Measurements from ENCODE around the gene GRAP.
"Not testable (repeated sequence)": the region's sequence is repeated elsewhere in the genome, so short reads cannot be mapped to it uniquely, and the experiment has no call there.

GRAP gene

GRCh38 chr17:19046782-19047375, at the start of gene GRAP:
Gene GRAP (minus strand): TSS chr17:19046957. CDS start chr17:19046926, 31 bp downstream.
- not testable (repeated sequence) for H3K4me3 ChIP-seq (ENCODE audit: low read depth, low read length); DNase-seq (ENCODE audit: low read depth)

GRCh38 chr17:19093684-19094438, 47.1 kb upstream of the GRAP start:
- not testable (repeated sequence) for DNase-seq (ENCODE audit: low read depth); H3K4me3 ChIP-seq (ENCODE audit: low read depth, low read length)

- H3K4me3 ChIP-seq (ENCODE audit: low read depth, low read length); DNase-seq (ENCODE audit: low read depth): not testable (repeated sequence)
Measured at GRCh38 chr17:19092737-19093683, 46.3 kb upstream of the GRAP start.

GRCh38 chr17:19090058-19090772, 43.5 kb upstream of the GRAP start:
- not testable (repeated sequence) for H3K4me3 ChIP-seq (ENCODE audit: low read depth, low read length); DNase-seq (ENCODE audit: low read depth)

GRCh38 chr17:19088804-19089685, 42.3 kb upstream of the GRAP start:
- H3K4me3 ChIP-seq (ENCODE audit: low read depth, low read length); DNase-seq (ENCODE audit: low read depth): not testable (repeated sequence)

GRCh38 chr17:19077386-19077785, 30.6 kb upstream of the GRAP start:
- DNase-seq (ENCODE audit: low read depth); H3K4me3 ChIP-seq (ENCODE audit: low read depth, low read length): not testable (repeated sequence)

GRCh38 chr17:19076398-19077192, 29.8 kb upstream of the GRAP start:
- not testable (repeated sequence) for H3K4me3 ChIP-seq (ENCODE audit: low read depth, low read length); DNase-seq (ENCODE audit: low read depth)

GRCh38 chr17:19070318-19071168, 23.8 kb upstream of the GRAP start:
- H3K4me3 ChIP-seq (ENCODE audit: low read depth, low read length); DNase-seq (ENCODE audit: low read depth): not testable (repeated sequence)

- not testable (repeated sequence) for DNase-seq (ENCODE audit: low read depth); H3K4me3 ChIP-seq (ENCODE audit: low read depth, low read length)
Measured at GRCh38 chr17:19064378-19064777, 17.6 kb upstream of the GRAP start.

GRCh38 chr17:19063326-19063956, 16.7 kb upstream of the GRAP start:
- DNase-seq (ENCODE audit: low read depth); H3K4me3 ChIP-seq (ENCODE audit: low read depth, low read length): not testable (repeated sequence)

GRCh38 chr17:19062718-19063325, 16.1 kb upstream of the GRAP start:
- DNase-seq (ENCODE audit: low read depth); H3K4me3 ChIP-seq (ENCODE audit: low read depth, low read length): not testable (repeated sequence)

- DNase-seq (ENCODE audit: low read depth); H3K4me3 ChIP-seq (ENCODE audit: low read depth, low read length): not testable (repeated sequence)
Measured at GRCh38 chr17:19062009-19062717, 15.4 kb upstream of the GRAP start.

GRCh38 chr17:19055447-19055846, 8.7 kb upstream of the GRAP start:
- DNase-seq (ENCODE audit: low read depth), result not testable (repeated sequence)

GRCh38 chr17:19048826-19049225, 2.1 kb upstream of the GRAP start:
- H3K4me3 ChIP-seq (ENCODE audit: low read depth, low read length); DNase-seq (ENCODE audit: low read depth): not testable (repeated sequence)

More at GRCh38 chr17:19055447-19055846, 8.7 kb upstream of the GRAP start:
- H3K4me3 ChIP-seq (ENCODE audit: low read depth, low read length), result not testable (repeated sequence)

- DNase-seq (ENCODE audit: low read depth); H3K4me3 ChIP-seq (ENCODE audit: low read depth, low read length): not testable (repeated sequence)
Measured at GRCh38 chr17:19047510-19047909, 753 bp upstream of the GRAP start.

Data from skeletal muscle cell (primary cell).